AG09309 (cell line): ENCODE results near the gene ALG8.
"Not testable (repeated sequence)": the region's sequence is repeated elsewhere in the genome, so short reads cannot be mapped to it uniquely, and the experiment has no call there.

Experiments
- DNase-seq: peaks from one replicate; pipeline ENCODE4 v3.0.0-alpha.2; 2010; ENCODE audit warnings: low read depth
- H3K4me3 ChIP-seq: 2 replicates; pipeline ENCODE4 v1.5.1; 2011; ENCODE audit warnings: mild to moderate bottlenecking, low read depth, low read length, moderate library complexity; ENCODE audit not compliant: control insufficient read depth
- TF ChIP-seq, protein P1 (sequence below): IDR thresholded peaks from 2 replicates; pipeline ENCODE4 v1.5.1; 2011; ENCODE audit warnings: mild to moderate bottlenecking, low read depth, low read length, inconsistent platforms; ENCODE audit not compliant: insufficient read depth, control insufficient read depth; ENCODE audit errors: missing control alignments

ALG8 gene

DNA sequence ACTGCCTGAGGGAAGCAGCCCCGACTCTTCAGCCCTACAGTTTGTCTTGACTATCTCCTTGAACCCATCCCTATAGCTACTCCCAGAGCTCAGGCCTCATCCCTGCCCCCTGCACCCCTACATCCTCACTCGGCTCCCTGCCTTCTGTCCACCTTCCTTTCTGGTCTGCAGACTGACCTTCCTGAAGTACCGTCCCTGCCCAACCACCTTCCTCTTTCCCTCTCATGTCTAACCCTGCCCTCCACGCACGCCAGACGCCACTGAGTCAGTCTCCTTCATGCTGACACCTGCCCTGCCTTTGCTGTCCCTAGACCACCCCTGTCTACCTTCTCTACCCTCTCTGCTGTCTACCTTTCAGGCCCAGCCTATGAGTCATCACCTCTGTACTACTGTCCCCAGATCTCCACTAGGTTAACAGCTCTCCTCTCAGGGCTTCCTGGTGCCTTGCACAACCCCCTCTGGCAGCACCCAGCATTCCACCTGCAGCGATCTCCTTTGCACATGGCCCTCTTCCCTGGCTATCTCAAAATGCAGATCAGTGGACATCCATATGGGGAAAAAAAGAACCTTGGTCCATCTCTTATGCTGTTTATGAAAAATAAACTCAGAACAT is 40.1 kb upstream of the ALG8 start:
- H3K4me3 ChIP-seq, result no peak overlapping the region
- TF ChIP-seq, protein P1, sequence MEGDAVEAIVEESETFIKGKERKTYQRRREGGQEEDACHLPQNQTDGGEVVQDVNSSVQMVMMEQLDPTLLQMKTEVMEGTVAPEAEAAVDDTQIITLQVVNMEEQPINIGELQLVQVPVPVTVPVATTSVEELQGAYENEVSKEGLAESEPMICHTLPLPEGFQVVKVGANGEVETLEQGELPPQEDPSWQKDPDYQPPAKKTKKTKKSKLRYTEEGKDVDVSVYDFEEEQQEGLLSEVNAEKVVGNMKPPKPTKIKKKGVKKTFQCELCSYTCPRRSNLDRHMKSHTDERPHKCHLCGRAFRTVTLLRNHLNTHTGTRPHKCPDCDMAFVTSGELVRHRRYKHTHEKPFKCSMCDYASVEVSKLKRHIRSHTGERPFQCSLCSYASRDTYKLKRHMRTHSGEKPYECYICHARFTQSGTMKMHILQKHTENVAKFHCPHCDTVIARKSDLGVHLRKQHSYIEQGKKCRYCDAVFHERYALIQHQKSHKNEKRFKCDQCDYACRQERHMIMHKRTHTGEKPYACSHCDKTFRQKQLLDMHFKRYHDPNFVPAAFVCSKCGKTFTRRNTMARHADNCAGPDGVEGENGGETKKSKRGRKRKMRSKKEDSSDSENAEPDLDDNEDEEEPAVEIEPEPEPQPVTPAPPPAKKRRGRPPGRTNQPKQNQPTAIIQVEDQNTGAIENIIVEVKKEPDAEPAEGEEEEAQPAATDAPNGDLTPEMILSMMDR, result no peak
- no peak for DNase-seq

DNA sequence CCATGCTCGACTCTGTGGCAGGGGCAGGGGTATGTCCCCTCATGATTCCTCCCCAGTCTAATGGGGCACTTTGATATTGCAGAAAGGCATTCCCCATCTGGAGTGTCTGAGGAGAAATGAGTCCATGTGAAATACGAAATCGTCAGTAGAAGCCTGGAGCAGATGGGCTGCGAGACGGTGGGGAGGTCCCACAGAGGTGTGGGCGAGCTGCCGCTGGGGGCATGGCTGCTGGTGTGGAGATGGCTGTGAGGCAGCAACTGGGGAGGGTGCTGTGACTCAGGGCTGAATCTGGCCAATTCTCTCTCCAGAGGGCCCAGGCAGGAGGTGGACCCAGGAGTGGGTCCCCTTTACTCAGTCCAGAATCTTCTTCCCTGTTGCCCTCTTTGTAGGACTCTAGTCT is 37.8 kb upstream of the ALG8 start:
- TF ChIP-seq, protein P1, result no peak
- DNase-seq, result no peak
- no peak overlapping the region for H3K4me3 ChIP-seq

DNA sequence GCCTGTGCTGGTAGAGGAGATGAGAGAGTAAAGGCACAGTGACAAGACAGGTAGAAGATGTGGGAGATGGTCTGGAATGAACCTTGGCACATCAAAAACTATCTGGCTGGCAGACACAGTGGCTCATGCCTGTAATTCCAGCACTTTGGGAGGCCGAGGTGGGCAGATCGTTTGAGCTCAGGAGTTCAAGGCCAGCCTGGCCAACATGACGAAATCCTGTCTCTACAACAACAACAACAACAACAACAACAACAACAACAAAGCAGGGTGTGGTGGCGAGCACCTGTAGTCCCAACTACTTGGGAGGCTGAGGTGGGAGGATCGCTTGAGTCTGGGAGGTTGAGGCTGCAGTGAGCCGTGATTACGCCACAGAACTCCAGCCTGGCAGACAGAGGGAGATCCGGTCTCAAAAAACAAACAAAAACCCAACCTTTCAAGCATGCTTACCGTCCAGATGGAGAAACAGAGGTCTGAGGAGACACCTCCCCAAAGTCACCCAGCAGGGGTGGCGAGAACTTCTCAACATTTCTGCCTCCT is 37.2 kb upstream of the ALG8 start:
- TF ChIP-seq, protein P1, result no peak
- no peak for DNase-seq

DNA sequence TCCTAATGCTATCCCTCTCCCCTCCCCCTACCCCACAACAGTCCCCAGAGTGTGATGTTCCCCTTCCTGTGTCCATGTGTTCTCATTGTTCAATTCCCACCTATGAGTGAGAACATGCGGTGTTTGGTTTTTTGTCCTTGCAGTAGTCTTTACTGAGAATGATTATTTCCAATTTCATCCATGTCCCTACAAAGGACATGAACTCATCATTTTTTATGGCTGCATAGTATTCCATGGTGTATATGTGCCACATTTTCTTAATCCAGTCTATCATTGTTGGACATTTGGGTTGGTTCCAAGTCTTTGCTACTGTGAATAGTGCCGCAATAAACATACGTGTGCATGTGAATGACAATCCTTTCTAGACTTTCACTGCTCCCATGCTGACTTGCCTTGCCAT is 36.4 kb upstream of the ALG8 start:
- not testable (repeated sequence) for H3K4me3 ChIP-seq, DNase-seq

More for the DNA sequence above, 37.2 kb upstream of the ALG8 start:
- H3K4me3 ChIP-seq, result no peak overlapping the region

DNA sequence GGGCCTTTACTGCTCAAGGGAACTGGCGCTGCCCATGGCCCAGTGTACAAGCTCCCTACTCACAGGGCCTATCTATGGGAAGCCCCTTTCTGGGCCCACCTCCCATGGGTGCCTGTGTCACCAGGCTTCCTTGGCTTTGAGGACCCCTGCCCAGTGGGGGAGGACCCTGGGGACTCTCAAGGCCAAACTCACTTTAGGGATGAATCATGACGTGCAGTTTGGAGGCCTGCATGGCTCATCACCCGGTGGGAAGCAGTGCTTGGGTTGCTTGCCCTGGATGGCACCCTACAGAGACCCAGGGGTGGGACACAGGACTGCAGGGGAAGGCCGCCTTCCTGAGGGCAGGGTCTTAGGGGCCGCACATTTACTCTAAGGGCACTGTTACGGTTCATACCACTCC is 32.5 kb upstream of the ALG8 start:
- no peak overlapping the region for H3K4me3 ChIP-seq
- DNase-seq, result no peak
- TF ChIP-seq, protein P1, result no peak

DNA sequence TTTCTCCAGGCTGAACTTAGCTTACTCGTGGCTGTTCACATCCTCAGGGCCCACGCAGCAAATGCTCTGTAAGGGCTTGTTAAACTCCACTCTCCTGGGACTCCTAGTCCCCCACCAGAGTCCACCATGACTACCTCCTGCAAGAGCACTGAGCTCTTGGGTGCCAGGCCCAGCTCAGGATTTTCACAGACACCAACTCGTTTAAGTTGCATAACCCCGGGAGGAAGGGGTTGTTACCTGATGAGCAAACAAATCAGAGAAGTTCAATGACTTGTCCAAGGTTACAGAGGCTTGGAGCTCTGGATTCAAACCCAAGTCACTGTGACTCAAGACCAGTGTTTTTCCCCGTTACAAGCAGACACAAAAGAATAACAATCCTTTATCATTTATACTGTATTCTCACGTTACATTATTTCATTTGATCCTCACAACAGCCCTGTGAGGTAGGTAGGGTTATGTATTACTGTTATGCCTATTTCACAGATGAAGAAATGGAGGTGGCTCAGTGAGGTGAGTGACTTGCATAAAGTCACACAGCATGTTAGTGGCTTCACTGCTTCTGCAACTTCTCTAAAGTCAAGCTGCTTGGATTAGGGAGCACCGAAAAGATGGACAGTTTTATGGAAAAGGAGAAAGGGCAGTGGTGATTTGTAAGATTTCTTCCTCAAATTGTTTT is 31.6 kb upstream of the ALG8 start:
- TF ChIP-seq, protein P1, result no peak
- H3K4me3 ChIP-seq, result no peak overlapping the region
- DNase-seq, result no peak

DNA sequence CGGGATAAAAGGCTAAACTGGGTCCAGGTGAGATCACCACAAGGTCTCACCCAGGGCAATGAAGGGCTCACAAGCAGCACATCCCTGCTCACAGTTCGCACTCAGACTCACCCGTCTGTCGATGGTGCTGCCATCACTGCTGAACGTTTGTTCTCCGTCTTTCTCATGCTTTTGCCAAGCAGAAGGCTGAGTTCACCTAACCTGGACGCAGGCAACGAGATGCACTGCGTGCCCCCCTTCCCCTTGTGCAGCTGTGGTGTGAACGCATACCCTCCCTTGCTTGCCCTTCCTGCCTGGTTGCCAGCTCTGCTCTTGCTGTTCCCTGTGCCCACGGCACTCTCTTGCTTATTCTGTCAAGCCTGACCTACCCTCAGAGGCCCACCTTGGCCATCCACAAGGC is 31.0 kb upstream of the ALG8 start:
- TF ChIP-seq, protein P1, result no peak
- DNase-seq, result no peak
- no peak overlapping the region for H3K4me3 ChIP-seq
